Left ventricle myocardium inferior (tissue), 1 donor: ENCODE data around the gene EHBP1L1. TPM values are rescaled to one million over a fixed set of nuclear protein-coding genes. Genes with fewer than 3 reads are reported as not detected.

Experiments
- DNase-seq: peaks from one replicate; pipeline ENCODE4 v3.0.0-alpha.2; 2020
- H3K27ac ChIP-seq: fragments of 200-600 bp; replicated peaks from 2 replicates; pipeline ENCODE4 v1.8.0; 2021
- H3K27me3 ChIP-seq: fragments of 200-600 bp; 2 replicates; pipeline ENCODE4 v1.8.0; 2021; ENCODE audit warnings: low read depth
- H3K36me3 ChIP-seq: fragments of 200-600 bp; 2 replicates; pipeline ENCODE4 v1.8.0; 2021
- H3K4me1 ChIP-seq: fragments of 200-600 bp; 2 replicates; pipeline ENCODE4 v1.8.0; 2021
- H3K4me3 ChIP-seq: fragments of 200-600 bp; 2 replicates; pipeline ENCODE4 v1.8.0; 2021; ENCODE audit warnings: mild to moderate bottlenecking, moderate library complexity
- H3K9me3 ChIP-seq: fragments of 200-600 bp; replicated peaks from 2 replicates; pipeline ENCODE4 v1.8.0; 2021
- CTCF ChIP-seq: fragments of 200-600 bp; IDR thresholded peaks from 2 replicates; pipeline ENCODE4 v1.8.0; 2021; ENCODE audit warnings: antibody characterized with exemption, mild to moderate bottlenecking, borderline replicate concordance
- intact Hi-C: fragments of 100-400 bp; cut with micrococcal nuclease; formaldehyde crosslinking; loops from one replicate; pipeline ENCODE4 v1.11.0; 2022
- total RNA-seq: library from RNA; stranded (reverse); fragmentation: NEBNext Ultra II Directional; extraction: Animal tissue kit (Norgen Biotek cat#: 25700); gene quantifications from one replicate; pipeline ENCODE4 v1.2.1, GENCODE V29; 2021
- donor health status: DM: no; HTN: yes; CAD: no; lungs with severe emphysema.

EHBP1L1 gene
- total RNA-seq, 1 donor from 2014 or later, result 69.5 TPM

GRCh38 chr11:65576867-65577755 lies 1.3 kb downstream of the EHBP1L1 start:
- Histone ChIP-seq H3K4me1 (peaks cover 60% of the 10 kb centered on the region), H3K27ac (peak overlapping the region; percentile 97), H3K36me3 (peaks cover 38% of the 10 kb centered on the region), H3K9me3 (no peaks in the 10 kb centered on the region), H3K4me3 (peak overlapping the region; percentile 86), H3K27me3 (no peaks in the 10 kb centered on the region)
- intact Hi-C loops, result no loop called here
- DNase-seq, result peak; percentile 55
- TF ChIP-seq CTCF, result no peak

- peaks cover 43% of the 10 kb centered on the region for H3K36me3 ChIP-seq
- H3K27me3 ChIP-seq, result no peaks in the 10 kb centered on the region
- intact Hi-C loops, result no loop called here
- peak overlapping the region; percentile 97 for H3K27ac ChIP-seq
- H3K4me3 ChIP-seq, result peak overlapping the region; percentile 86
- no peaks in the 10 kb centered on the region for H3K9me3 ChIP-seq
- no peak for DNase-seq
- H3K4me1 ChIP-seq, result peaks cover 58% of the 10 kb centered on the region
- TF ChIP-seq CTCF, result no peak
Observed at GRCh38 chr11:65577756-65578109, 1.9 kb downstream of the EHBP1L1 start.

- no peak for DNase-seq
- H3K4me1 ChIP-seq, result peaks cover 54% of the 10 kb centered on the region
- H3K4me3 ChIP-seq, result peak overlapping the region; percentile 86
- H3K27me3 ChIP-seq, result no peaks in the 10 kb centered on the region
- peaks cover 43% of the 10 kb centered on the region for H3K36me3 ChIP-seq
- intact Hi-C loops, result no loop called here
- peak overlapping the region; percentile 97 for H3K27ac ChIP-seq
- TF ChIP-seq CTCF, result no peak
- no peaks in the 10 kb centered on the region for H3K9me3 ChIP-seq
Observed at GRCh38 chr11:65578134-65578533, 2.3 kb downstream of the EHBP1L1 start.

- intact Hi-C loops, result no loop called here
- DNase-seq, result no peak
- Histone ChIP-seq H3K36me3 (peaks cover 40% of the 10 kb centered on the region), H3K4me1 (peaks cover 49% of the 10 kb centered on the region), H3K9me3 (no peaks in the 10 kb centered on the region), H3K4me3 (no peak overlapping the region), H3K27me3 (no peaks in the 10 kb centered on the region), H3K27ac (no peak overlapping the region)
- no peak for TF ChIP-seq CTCF
Observed at GRCh38 chr11:65578667-65579066, 2.8 kb downstream of the EHBP1L1 start.

GRCh38 chr11:65579291-65579690 lies 3.4 kb downstream of the EHBP1L1 start:
- intact Hi-C loops, result no loop called here

More at GRCh38 chr11:65579291-65579690, 3.4 kb downstream of the EHBP1L1 start:
- peaks cover 44% of the 10 kb centered on the region for H3K4me1 ChIP-seq
- no peaks in the 10 kb centered on the region for H3K9me3 ChIP-seq
- no peak for DNase-seq
- no peak overlapping the region for H3K27ac ChIP-seq
- no peak for TF ChIP-seq CTCF
- peaks cover 3% of the 10 kb centered on the region for H3K27me3 ChIP-seq
- H3K4me3 ChIP-seq, result no peak overlapping the region
- peaks cover 42% of the 10 kb centered on the region for H3K36me3 ChIP-seq
